ENCODE data around the gene C3orf70.

The C3orf70 gene

GRCh38 chr3:185087419-185087818 lies 65.4 kb downstream of the C3orf70 start:
- DNase-seq (ENCODE audit: low read depth) = no peak

DNA sequence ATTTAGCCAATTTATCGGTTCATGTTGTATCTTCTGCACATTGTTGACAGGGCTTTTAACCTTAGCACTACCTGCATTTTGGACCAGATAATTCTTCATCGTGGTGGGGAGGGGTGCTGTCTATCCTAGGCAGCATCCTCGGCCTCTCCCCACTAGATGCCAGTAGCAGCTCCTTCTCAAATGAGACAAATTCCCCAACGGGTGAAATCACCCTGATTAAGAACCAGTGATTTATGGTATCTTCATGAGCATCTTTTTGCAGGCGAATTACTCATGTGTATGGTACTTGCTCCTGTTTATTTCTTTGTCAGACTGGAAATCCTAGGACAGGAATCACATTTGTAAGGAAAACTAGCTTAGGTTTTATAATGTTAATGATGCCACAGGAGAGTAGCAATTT lies 68.0 kb downstream of the C3orf70 start:
- no peak for DNase-seq (ENCODE audit: low read depth)

- DNase-seq (ENCODE audit: low read depth) = no peak
Measured at GRCh38 chr3:185084402-185084801, 68.5 kb downstream of the C3orf70 start.

- DNase-seq (ENCODE audit: low read depth) = no peak
Measured at GRCh38 chr3:185082829-185083228, 70.0 kb downstream of the C3orf70 start.

- DNase-seq (ENCODE audit: low read depth) = no peak
Measured at GRCh38 chr3:185082149-185082548, 70.7 kb downstream of the C3orf70 start.

- no peak for DNase-seq (ENCODE audit: low read depth)
Measured at GRCh38 chr3:185081521-185081920, 71.3 kb downstream of the C3orf70 start.

GRCh38 chr3:185079625-185080024 lies 73.2 kb downstream of the C3orf70 start:
- no peak for DNase-seq (ENCODE audit: low read depth)

- DNase-seq (ENCODE audit: low read depth) = no peak
Measured at GRCh38 chr3:185076219-185076618, 76.6 kb downstream of the C3orf70 start.

DNA sequence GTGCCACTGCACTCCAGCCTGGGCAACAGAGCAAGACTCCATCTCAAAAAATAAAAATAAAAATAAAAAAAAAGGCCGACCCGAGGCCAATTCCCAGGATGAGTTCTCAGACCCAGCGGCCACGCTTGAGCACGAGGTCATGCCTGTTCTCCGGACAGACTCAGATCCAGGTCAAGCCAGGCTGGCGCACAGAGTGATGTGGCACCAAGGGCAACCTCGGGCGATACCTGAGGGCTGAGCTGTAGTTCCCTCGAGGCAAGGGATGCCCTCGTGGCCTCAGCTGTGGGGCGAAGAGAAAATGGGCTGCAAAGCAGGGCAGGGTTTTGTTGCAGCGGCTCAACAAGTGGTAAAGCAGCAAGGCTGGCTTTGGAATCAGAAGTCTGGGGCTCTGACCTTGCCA lies 77.3 kb downstream of the C3orf70 start:
- DNase-seq (ENCODE audit: low read depth) = no peak

DNA sequence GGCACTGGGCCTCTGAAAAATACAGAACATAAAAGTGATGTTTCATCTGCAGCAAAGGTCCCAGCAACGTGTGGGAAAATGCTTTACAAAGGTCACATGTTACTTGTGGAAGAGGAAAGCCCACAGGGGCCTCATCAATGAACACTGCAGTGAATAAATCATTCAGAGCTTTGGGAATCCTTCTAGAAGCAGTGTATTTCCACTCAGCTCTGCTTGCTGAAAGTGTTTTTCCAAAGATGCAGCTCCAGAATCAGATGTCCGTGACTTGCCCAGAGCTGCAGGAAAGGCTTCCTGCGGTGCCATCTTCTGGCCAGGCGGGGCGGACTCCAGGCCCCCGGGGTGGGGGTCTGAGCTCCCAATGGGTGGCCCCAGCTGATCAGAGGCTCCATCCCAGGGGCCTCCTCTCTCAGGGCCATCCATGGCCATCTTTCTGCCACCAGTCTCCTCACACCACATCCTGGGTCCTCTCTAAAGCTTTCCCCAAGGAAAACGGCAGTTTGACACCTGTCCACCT lies 81.5 kb downstream of the C3orf70 start:
- no peak for DNase-seq (ENCODE audit: low read depth)

DNA sequence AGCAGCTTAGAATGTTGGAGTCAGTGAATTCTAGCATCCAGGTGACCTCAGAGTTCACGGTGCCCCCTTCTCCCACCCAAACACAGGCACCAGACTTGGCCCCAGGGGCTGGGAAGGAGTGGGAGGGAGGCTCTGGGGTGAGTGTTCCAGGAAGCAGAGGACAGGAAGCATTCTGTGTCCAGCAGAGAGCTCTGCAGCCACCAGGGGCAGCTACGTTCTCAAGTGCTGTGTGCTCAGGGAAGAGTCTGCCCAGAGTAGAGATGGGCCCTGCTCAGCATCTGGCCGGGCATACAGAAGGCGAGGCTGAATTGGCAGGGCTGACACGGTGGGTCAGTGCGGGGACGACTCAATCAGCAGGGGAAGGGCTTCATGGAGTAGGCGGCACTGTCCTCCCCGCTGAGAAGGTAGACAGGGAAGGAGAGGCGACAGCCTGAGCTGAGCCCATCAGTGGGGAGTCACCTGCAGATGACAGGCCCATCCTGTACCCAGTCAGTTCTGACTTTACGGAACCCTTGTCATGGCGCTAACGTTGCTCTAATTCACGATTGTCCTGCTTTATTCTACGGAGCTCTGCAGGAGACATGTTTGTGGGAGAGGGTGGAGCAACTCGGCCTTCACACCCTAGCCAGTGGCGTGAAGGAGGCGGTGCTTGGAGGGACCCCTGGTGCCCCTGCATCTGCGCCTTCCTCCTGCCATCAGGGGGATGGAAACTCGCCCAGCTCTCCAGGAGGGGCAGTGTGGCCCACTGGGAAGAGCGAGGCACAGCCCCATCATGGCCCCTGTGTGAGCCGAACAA lies 82.2 kb downstream of the C3orf70 start:
- DNase-seq (ENCODE audit: low read depth) = no peak

DNA sequence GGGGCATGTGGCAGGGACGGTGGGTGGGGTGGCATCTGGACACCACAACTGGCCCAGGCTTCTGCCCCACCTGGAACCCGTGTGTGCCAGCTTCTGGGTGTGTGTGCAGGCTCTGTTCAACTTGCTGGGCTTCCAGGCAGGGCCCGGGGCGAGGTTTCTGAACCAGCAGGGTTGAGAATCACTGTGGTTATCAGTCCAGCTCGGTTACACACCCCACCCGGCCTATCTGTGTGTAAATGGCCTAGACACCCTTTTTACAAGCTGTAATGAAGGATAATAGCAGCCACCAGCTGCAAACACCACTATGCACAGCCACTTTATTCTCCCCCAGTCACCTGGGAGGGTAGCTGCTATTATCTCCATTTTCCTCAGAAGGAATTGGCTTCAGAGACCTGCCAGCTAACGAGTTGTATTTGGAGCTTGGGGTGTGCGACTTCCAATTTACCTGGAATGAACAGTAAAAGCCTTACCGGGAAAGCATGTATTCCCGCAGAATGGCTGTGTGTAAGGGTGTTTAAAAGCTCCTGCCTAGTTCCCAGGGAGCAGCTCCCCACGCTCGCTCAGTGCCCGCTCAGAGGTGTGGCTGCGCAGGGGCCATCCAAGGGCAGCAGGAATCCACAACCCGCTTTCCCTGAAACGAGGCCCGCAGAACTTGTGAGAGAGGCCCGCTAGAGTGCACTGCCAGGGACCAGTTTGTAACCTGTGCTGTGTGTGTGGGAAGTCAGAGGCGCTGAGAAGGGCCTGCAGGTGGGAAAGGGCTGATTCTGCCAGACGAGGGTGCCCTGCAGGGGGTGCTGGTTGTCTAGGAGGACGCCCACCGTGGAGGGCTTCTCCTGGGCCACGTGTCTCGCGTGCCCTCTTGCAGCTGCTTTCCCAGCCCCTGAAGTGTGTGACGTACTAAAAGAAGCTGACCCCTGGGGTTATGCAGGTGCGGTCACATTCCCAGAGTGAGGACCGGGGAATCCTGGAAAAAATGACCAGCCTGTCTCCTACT lies 83.5 kb downstream of the C3orf70 start:
- no peak for DNase-seq (ENCODE audit: low read depth)

GRCh38 chr3:185067173-185067572 lies 85.7 kb downstream of the C3orf70 start:
- DNase-seq (ENCODE audit: low read depth) = no peak

GRCh38 chr3:185066251-185066650 lies 86.6 kb downstream of the C3orf70 start:
- DNase-seq (ENCODE audit: low read depth) = no peak

DNA sequence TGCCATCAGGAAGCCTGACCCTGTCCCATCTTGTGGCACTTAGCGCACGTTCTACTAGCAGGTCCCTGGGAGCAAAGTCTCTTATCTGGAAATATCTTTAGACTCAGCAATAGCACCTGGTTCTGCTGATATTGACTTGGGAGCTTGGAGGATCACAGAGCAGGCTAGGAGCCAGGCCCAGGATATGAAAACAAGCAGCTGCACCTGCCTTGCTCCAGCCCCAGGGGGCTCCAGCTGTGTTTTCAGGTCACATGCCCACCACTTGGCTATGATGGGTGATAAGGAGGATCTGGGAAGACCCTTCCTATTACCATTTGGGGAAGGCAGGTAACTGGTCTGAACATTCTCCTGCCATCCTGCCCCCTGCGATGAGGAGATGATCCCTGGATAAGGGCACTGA lies 87.8 kb downstream of the C3orf70 start:
- DNase-seq (ENCODE audit: low read depth) = no peak

- no peak for DNase-seq (ENCODE audit: low read depth)
Measured at GRCh38 chr3:185063431-185063830, 89.4 kb downstream of the C3orf70 start.

GRCh38 chr3:185062191-185062590 lies 90.7 kb downstream of the C3orf70 start:
- DNase-seq (ENCODE audit: low read depth) = no peak

DNA sequence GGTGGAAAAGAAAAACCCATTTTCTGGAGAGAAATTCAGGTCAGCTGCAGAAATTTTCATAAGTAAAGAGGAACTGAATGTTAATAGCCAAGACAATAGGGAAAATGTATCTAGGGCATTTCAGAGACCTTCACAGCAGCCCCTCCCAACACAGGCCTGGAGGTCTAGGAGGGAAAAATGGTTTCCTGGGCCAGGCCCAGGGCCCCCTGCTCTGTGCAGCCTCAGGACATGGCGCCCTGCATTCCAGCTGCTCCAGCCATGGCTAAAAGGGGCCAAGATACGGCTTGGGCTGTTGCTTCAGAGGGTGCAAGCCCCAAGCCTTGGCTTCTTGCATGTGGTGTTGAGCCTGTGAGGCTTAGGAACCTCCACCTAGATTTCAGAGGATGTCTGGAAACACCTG lies 92.2 kb downstream of the C3orf70 start:
- no peak for DNase-seq (ENCODE audit: low read depth)

GRCh38 chr3:185059766-185060165 lies 93.1 kb downstream of the C3orf70 start:
- no peak for DNase-seq (ENCODE audit: low read depth)

GRCh38 chr3:185058796-185059195 lies 94.1 kb downstream of the C3orf70 start:
- no peak for DNase-seq (ENCODE audit: low read depth)

- no peak for DNase-seq (ENCODE audit: low read depth)
Measured at GRCh38 chr3:185057829-185058228, 95.0 kb downstream of the C3orf70 start.

GRCh38 chr3:185056908-185057307 lies 96.0 kb downstream of the C3orf70 start:
- DNase-seq (ENCODE audit: low read depth) = no peak

GRCh38 chr3:185052631-185053030 lies 100.2 kb downstream of the C3orf70 start:
- DNase-seq (ENCODE audit: low read depth) = no peak
